ENCODE results near the gene SLC39A6.
"Not testable (repeated sequence)": the region's sequence is repeated elsewhere in the genome, so short reads cannot be mapped to it uniquely, and the experiment has no call there.

Gene SLC39A6

DNA sequence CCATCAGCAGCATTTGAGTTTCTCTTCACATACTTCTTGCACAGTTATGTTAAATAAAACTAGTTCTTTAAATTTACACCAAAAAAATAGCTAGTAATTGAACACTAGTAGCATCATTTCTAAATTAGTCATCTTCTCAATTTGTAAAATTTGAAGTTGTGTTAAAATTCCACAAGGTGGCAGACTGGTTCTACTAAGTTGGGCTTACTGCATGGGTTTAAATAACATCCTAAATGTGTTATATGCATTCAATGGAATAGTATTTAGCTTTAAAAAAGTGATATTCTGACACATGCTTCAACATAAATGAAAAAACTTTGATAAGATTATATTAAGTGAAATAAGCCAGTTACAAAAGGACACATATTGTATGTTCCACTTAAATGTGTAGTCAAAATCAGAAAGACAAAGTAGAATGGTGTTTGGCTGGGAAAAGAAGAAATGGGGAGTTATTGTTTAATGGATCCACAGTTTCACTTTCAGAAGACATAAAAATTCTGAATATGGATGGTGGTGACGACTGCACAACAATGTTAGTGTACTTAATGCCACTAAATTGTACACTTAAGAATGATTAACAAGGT lies 33.1 kb downstream of the SLC39A6 start:
- Mint-ChIP-seq H3K27ac (no peak overlapping the region), H3K36me3 (ENCODE audit: low read depth) (no peaks in the 10 kb centered on the region)

DNA sequence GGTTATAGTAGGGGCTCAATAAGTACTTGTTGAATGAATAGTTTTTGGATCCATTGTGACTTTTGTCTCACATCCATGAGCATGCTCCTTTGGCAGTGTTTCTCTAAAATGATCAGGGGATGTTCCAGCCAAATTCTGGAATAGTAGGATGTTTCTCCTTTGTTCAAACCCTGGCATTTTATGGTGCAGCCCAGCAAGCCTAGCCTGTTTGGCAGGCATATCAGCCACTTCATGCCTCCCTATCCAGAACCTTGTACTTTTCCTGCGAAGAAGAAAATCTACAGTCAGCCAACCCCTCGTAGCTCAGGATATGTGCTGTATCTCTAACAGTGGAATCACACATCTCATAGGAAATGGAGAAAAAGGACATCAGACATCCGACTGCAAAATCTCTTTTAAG lies 34.7 kb downstream of the SLC39A6 start:
- Mint-ChIP-seq H3K27me3 (ENCODE audit: low read depth) (peaks cover 23% of the 10 kb centered on the region), H3K27ac (no peak overlapping the region), H3K4me1 (ENCODE audit: low read depth) (peaks cover 7% of the 10 kb centered on the region), H3K4me3 (no peak overlapping the region), H3K36me3 (ENCODE audit: low read depth) (no peaks in the 10 kb centered on the region), H3K9me3 (no peaks in the 10 kb centered on the region)

More for the DNA sequence above, 33.1 kb downstream of the SLC39A6 start:
- Mint-ChIP-seq H3K27me3 (ENCODE audit: low read depth) (peaks cover 23% of the 10 kb centered on the region), H3K4me1 (ENCODE audit: low read depth) (peaks cover 7% of the 10 kb centered on the region), H3K9me3 (no peaks in the 10 kb centered on the region), H3K4me3 (no peak overlapping the region)

DNA sequence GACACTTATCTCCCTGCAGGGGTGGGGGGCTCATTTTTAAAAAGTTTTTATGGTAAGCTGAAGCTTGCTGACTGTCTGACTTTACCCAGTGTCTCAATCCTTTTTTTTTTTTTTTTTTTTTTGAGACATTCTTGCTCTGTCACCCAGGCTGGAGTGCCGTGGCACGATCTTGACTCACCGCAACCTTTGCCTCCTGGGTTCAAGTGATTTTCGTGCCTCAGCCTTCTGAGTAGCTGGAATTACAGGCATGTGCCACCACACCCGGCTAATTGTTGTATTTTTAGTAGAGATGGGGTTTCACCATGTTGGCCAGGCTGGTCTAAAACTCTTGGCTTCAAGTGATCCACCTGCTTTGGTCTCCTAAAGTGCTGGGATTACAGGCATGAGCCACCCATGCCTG lies 37.0 kb downstream of the SLC39A6 start:
- not testable (repeated sequence) for H3K36me3 Mint-ChIP-seq (ENCODE audit: low read depth); H3K27ac Mint-ChIP-seq
- H3K27me3 Mint-ChIP-seq (ENCODE audit: low read depth): peaks cover 17% of the 10 kb centered on the region

DNA sequence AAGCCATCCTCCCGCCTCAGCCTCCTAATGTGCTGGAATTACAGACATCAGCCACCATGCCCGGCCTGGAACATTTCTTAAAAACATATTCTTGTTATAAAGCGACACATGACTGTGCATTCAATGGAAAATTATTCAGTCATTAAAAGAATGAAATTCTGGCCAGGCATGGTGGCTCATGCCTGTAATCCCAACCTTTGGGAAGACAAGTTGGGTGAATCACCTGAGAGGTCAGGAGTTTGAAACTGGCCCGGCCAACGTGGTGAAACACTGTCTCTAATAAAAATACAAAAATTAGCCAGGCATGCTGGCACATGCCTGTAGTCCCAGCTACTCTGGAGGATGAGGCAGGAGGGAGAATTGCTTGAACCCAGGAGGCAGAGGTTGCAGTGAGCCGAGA lies 40.1 kb downstream of the SLC39A6 start:
- no peaks in the 10 kb centered on the region for H3K36me3 Mint-ChIP-seq (ENCODE audit: low read depth)

More for the DNA sequence above, 37.0 kb downstream of the SLC39A6 start:
- H3K9me3 Mint-ChIP-seq; H3K4me1 Mint-ChIP-seq (ENCODE audit: low read depth); H3K4me3 Mint-ChIP-seq: not testable (repeated sequence)

DNA sequence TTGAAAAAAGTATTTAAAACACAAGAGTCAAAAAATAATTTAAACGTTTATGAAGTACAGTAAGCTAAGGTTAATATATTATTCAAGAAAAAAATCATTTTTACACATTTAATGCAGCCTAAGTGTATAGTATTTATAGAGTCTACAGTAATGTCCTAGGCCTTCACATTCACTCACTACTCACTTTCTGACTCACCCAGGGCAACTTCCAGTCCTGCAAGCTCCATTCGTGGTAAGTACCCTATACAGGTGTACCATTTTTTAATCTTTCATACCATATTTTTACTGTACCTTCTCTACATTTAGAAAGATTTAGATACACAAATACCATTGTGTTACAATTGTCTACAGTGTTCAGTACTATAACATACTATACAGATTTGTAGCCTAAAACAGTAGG lies 40.9 kb downstream of the SLC39A6 start:
- no peak overlapping the region for H3K4me3 Mint-ChIP-seq
- H3K27me3 Mint-ChIP-seq (ENCODE audit: low read depth): peaks cover 2% of the 10 kb centered on the region
- no peaks in the 10 kb centered on the region for H3K9me3 Mint-ChIP-seq
- peaks cover 11% of the 10 kb centered on the region for H3K4me1 Mint-ChIP-seq (ENCODE audit: low read depth)
- H3K36me3 Mint-ChIP-seq (ENCODE audit: low read depth): no peaks in the 10 kb centered on the region
- no peak overlapping the region for H3K27ac Mint-ChIP-seq

More for the DNA sequence above, 40.1 kb downstream of the SLC39A6 start:
- Mint-ChIP-seq H3K9me3 (no peaks in the 10 kb centered on the region), H3K4me1 (ENCODE audit: low read depth) (peaks cover 7% of the 10 kb centered on the region), H3K4me3 (no peak overlapping the region), H3K27ac (no peak overlapping the region), H3K27me3 (ENCODE audit: low read depth) (peaks cover 5% of the 10 kb centered on the region)

DNA sequence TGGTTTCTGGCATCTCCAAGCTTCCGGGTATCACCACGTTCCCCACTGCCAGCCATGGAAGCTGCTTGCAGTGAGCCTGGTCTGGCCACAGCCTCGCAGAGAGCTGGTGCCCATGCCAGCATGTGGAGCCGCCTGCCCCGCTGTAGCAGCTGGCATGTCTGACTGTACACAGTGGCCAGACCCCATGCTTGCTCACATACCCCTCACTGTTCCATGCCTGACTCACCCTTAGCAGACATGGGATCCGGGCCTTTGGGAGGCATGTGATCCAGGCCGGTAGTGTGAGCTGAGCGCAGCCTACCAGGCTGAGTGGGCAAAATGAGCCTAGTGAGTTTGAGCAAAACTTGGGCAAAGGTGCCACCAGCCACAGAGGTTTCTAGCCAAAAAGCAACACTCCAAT lies 43.0 kb downstream of the SLC39A6 start:
- Mint-ChIP-seq H3K4me1 (ENCODE audit: low read depth) (peaks cover 3% of the 10 kb centered on the region), H3K4me3 (no peak overlapping the region), H3K27me3 (ENCODE audit: low read depth) (peaks cover 7% of the 10 kb centered on the region), H3K36me3 (ENCODE audit: low read depth) (no peaks in the 10 kb centered on the region), H3K27ac (no peak overlapping the region), H3K9me3 (peaks cover 5% of the 10 kb centered on the region)

DNA sequence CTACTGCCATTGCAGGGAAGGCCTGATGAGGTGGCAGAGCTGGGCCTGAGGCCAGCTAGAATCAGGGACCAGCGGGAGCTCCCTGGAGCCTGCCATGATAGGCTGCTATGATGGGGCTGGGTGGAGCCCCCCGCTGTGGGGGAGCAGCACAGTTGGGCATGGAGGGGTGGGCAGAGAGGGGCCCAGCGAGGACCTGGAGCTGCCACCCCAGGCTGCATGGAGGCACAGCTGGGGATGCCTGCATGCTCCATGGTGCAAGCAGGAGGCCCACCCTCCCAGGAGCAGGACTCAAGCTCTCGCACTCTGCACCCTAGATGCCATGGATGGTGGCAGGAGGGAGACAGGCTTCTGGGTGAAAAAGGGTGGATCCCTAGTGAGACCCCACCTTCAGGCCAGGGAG lies 43.9 kb downstream of the SLC39A6 start:
- peaks cover 3% of the 10 kb centered on the region for H3K4me1 Mint-ChIP-seq (ENCODE audit: low read depth)
- peaks cover 1% of the 10 kb centered on the region for H3K36me3 Mint-ChIP-seq (ENCODE audit: low read depth)
- no peak overlapping the region for H3K4me3 Mint-ChIP-seq
- peaks cover 15% of the 10 kb centered on the region for H3K9me3 Mint-ChIP-seq
- peaks cover 12% of the 10 kb centered on the region for H3K27me3 Mint-ChIP-seq (ENCODE audit: low read depth)
- H3K27ac Mint-ChIP-seq: no peak overlapping the region

DNA sequence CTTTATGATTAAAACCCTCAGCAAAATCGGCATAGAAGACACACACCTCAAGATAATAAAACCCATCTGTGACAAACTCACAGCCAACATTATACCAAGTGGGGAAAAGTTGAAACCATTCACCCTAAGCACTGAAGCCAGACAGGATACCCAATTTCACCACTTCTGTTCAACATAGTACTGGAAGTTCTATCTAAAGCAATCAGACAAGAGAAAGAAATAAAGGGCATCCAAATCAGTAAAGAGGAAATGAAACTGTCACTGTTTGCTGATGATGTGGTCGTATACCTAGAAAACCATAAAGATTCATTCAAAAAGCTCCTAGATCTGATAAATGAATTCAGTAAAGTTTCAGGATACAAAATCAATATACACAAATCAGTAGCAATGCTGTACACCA lies 45.4 kb downstream of the SLC39A6 start:
- H3K4me3 Mint-ChIP-seq: no peak overlapping the region
- peaks cover 1% of the 10 kb centered on the region for H3K36me3 Mint-ChIP-seq (ENCODE audit: low read depth)
- H3K27ac Mint-ChIP-seq: no peak overlapping the region
- peaks cover 12% of the 10 kb centered on the region for H3K27me3 Mint-ChIP-seq (ENCODE audit: low read depth)
- peaks cover 3% of the 10 kb centered on the region for H3K4me1 Mint-ChIP-seq (ENCODE audit: low read depth)
- H3K9me3 Mint-ChIP-seq: peaks cover 15% of the 10 kb centered on the region

DNA sequence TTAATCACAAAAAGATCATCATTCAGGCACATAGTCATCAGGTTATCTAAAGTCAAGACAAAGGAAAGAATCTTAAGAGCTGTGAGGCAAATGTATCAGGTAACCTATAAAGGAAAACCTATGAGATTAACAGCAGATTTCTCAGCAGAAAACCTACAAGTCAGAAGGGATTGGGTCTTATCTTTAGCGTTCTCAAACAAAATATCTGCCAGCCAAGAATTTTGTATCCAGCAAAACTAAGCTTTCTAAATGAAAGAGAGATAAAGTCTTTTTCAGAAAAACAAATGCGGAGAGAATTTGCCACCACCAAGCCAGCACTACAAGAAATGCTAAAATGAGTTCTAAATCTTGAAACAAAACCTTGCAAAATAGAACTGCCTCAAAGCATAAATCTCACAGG lies 48.0 kb downstream of the SLC39A6 start:
- not testable (repeated sequence) for H3K36me3 Mint-ChIP-seq (ENCODE audit: low read depth); H3K27ac Mint-ChIP-seq; H3K4me3 Mint-ChIP-seq; H3K4me1 Mint-ChIP-seq (ENCODE audit: low read depth)
- Mint-ChIP-seq H3K27me3 (ENCODE audit: low read depth) (peaks cover 16% of the 10 kb centered on the region), H3K9me3 (peaks cover 15% of the 10 kb centered on the region)

DNA sequence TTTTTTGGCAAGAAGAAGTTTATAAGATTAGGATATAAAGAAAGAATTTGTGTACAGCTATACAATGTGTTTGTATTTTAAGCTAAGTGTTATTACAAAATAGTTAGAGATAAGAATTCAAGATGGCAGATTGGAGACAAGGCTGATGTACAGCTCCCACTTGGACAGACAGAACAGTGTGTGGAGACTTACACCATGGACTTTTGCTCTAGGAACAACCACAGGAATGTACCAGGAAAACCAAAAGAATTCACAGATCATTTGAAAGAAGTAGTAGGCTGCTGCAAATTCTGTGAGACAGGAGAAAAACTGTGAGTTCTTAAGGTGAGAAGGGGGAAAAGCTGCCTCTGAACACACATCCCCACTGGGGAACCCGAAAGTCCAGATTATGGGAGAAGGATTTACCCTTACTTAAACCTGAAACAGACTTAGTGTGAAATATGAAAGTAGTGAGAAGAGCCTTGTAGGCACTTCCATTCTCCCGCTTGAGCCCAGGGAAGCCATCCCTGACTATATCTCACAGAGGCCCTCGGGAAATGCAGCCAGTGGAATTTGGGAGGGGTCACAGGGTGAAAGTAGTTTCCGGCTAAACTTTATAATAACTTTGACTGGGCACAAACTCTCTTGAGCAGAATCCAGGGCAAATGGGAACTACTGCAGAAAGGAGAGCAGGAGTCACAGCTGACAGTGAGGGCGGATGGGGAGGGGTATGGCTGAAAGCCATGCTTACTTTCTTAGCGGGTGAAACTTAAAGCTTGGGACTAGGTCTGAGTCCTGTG lies 50.2 kb downstream of the SLC39A6 start:
- H3K4me1 Mint-ChIP-seq (ENCODE audit: low read depth): peaks cover 5% of the 10 kb centered on the region
- peaks cover 17% of the 10 kb centered on the region for H3K27me3 Mint-ChIP-seq (ENCODE audit: low read depth)
- no peak overlapping the region for H3K4me3 Mint-ChIP-seq
- no peak overlapping the region for H3K27ac Mint-ChIP-seq
- H3K9me3 Mint-ChIP-seq: peaks cover 15% of the 10 kb centered on the region
- peaks cover 1% of the 10 kb centered on the region for H3K36me3 Mint-ChIP-seq (ENCODE audit: low read depth)

DNA sequence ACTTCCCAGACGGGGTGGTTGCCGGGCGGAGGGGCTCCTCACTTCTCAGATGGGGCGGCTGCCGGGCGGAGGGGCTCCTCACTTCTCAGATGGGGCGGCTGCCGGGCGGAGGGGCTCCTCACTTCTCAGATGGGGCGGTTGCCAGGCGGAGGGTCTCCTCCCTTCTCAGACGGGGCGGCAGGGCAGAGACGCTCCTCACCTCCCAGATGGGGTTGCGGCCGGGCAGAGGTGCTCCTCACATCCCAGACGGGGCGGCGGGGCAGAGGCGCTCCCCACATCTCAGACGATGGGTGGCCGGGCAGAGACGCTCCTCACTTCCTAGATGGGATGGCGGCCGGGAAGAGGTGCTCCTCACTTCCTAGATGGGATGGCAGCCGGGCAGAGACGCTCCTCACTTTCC lies 51.4 kb downstream of the SLC39A6 start:
- H3K4me1 Mint-ChIP-seq (ENCODE audit: low read depth); H3K4me3 Mint-ChIP-seq; H3K36me3 Mint-ChIP-seq (ENCODE audit: low read depth); H3K27ac Mint-ChIP-seq: not testable (repeated sequence)
- H3K9me3 Mint-ChIP-seq: peaks cover 15% of the 10 kb centered on the region
- peaks cover 22% of the 10 kb centered on the region for H3K27me3 Mint-ChIP-seq (ENCODE audit: low read depth)

DNA sequence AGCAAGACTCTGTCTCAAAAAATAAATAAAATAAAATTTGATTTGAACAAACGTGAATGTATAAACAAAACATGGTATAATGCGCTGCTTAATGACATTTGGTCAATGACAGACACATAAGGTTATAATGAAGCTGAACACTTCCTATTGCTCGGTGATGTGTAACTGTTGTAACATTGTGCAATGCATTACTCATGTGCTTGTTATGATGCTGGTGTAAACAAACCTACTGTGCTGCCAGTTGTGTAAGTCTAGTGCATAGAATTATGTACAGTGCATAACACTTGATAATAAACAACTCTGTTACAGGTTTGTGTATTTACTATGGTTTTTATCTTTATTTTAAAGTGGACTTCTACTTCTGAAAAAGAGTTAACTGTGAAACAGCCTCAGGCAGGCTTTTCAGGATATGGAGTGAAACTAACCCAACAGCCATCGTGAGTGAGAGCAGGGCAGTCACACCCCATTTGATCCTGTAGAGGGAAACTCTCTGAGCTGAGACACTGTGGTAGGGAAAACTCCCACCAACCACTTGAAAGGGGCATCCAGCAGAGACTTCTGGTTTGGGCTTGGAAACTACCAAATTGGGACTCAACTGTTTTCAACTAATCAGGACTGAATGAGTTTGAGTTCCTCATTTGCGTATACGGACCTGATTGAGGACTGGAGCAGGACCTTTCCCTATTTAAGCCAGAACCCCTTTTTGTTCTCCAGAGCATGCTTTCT lies 53.1 kb downstream of the SLC39A6 start:
- H3K36me3 Mint-ChIP-seq (ENCODE audit: low read depth): peaks cover 1% of the 10 kb centered on the region
- peaks cover 8% of the 10 kb centered on the region for H3K9me3 Mint-ChIP-seq
- no peak overlapping the region for H3K4me3 Mint-ChIP-seq
- H3K27ac Mint-ChIP-seq: no peak overlapping the region
- H3K27me3 Mint-ChIP-seq (ENCODE audit: low read depth): peaks cover 13% of the 10 kb centered on the region
- peaks cover 2% of the 10 kb centered on the region for H3K4me1 Mint-ChIP-seq (ENCODE audit: low read depth)

DNA sequence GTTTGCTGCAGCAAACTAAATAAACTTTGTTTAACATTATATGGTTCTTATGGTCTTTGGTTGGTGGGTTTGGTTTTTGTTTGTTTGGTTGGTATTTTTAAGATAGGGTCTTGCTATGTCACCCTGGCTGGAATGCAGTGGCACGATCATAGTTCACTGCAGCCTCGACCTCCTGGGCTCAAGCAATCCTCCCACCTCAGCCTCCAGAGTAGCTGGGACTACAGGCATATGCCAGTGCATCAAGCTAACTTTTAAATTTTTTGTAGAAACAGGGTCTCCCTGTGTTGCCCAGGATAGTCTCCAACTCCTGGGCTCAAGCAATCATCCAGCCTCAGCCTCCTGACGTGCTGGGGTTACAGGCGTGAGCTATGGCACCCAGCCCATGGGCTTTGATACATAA lies 54.7 kb downstream of the SLC39A6 start:
- peaks cover 10% of the 10 kb centered on the region for H3K27me3 Mint-ChIP-seq (ENCODE audit: low read depth)
- H3K9me3 Mint-ChIP-seq: no peaks in the 10 kb centered on the region
- no peak overlapping the region for H3K27ac Mint-ChIP-seq
- peaks cover 2% of the 10 kb centered on the region for H3K4me1 Mint-ChIP-seq (ENCODE audit: low read depth)
- no peaks in the 10 kb centered on the region for H3K36me3 Mint-ChIP-seq (ENCODE audit: low read depth)
- no peak overlapping the region for H3K4me3 Mint-ChIP-seq

DNA sequence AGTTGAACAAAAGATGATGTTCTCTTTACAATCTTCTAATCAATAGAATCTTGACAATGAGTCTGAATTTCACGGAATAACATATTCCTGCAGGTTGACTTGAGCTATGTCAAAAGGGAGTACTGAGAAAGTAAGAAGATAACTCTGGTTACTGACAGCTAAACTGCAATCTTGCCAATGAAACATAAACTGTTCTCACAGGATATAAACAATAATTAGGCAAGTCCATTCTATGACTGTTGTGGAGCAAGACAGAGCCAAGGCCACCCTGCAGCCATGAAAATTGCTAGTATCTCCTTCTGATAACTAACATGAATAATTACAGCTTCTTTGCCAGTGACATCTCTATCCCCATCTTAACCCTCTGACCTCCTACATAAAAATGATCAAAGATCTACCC lies 55.5 kb downstream of the SLC39A6 start:
- Mint-ChIP-seq H3K27me3 (ENCODE audit: low read depth) (peaks cover 10% of the 10 kb centered on the region), H3K27ac (no peak overlapping the region), H3K4me1 (ENCODE audit: low read depth) (peaks cover 2% of the 10 kb centered on the region), H3K9me3 (no peaks in the 10 kb centered on the region), H3K36me3 (ENCODE audit: low read depth) (no peaks in the 10 kb centered on the region), H3K4me3 (no peak overlapping the region)

DNA sequence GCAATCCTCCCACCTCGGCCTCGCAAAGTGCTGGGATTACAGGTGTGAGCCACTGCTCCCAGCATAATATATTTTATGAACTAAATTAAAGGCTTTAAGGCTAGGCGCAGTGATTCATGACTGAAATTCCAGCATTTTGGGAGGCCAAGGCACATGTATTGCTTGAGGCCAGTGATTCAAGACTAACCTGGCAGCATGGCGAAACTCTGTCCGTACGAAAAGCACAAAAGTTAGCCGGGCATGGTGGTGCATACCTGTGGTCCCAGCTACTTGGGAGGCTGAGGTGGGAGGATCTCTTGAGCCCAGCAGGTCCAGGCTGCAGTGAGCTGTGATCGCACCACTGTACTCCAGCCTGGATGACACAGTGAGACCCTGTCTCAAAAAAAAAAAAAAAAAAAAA lies 56.7 kb downstream of the SLC39A6 start:
- not testable (repeated sequence) for H3K4me1 Mint-ChIP-seq (ENCODE audit: low read depth); H3K9me3 Mint-ChIP-seq; H3K27ac Mint-ChIP-seq; H3K4me3 Mint-ChIP-seq; H3K36me3 Mint-ChIP-seq (ENCODE audit: low read depth)
- H3K27me3 Mint-ChIP-seq (ENCODE audit: low read depth): peaks cover 10% of the 10 kb centered on the region

Data from T-helper 1 cell treated with Interleukin-12 subunit alpha and Interleukin-12 subunit beta and Interleukin-4 antibody, amounts not matched to agents 30 μg/mL and 1 μg/mL, for 36 hours (primary cell).